HUES48 (cell line): ENCODE measurements around the gene CNTN1.
"Not testable (repeated sequence)": the region's sequence is repeated elsewhere in the genome, so short reads cannot be mapped to it uniquely, and the experiment has no call there.

Experiments
- H3K27ac ChIP-seq: one replicate; pipeline ENCODE4 v1.7.0; 2013; ENCODE audit warnings: low read depth, low read length, inconsistent platforms
- H3K27me3 ChIP-seq: 2 replicates; pipeline ENCODE4 v1.6.1; 2013; ENCODE audit warnings: mild to moderate bottlenecking, low read length; ENCODE audit not compliant: control insufficient read depth, insufficient read depth
- H3K36me3 ChIP-seq: 2 replicates; pipeline ENCODE4 v1.6.1; 2013; ENCODE audit warnings: low read length; ENCODE audit not compliant: control insufficient read depth, insufficient read depth
- H3K4me1 ChIP-seq: 2 replicates; pipeline ENCODE4 v1.6.1; 2013; ENCODE audit warnings: mild to moderate bottlenecking, low read length; ENCODE audit not compliant: control insufficient read depth, insufficient read depth
- H3K4me3 ChIP-seq: 2 replicates; pipeline ENCODE4 v1.5.1; 2013; ENCODE audit warnings: mild to moderate bottlenecking, low read depth, low read length
- H3K9ac ChIP-seq: 2 replicates; pipeline ENCODE4 v1.6.1; 2013; ENCODE audit warnings: mild to moderate bottlenecking, low read depth, low read length, moderate library complexity
- H3K9me3 ChIP-seq: 2 replicates; pipeline ENCODE4 v1.6.1; 2013; ENCODE audit warnings: low read length; ENCODE audit not compliant: control insufficient read depth, insufficient read depth

Gene CNTN1

GRCh38 chr12:40733871-40734270 is 41.6 kb downstream of the CNTN1 start:
- peak overlapping the region; percentile 7; the same call in 1 of the 2 replicates for H3K4me3 ChIP-seq
- H3K27me3 ChIP-seq, result no peaks in the 10 kb centered on the region
- H3K9ac ChIP-seq, result no peak overlapping the region
- no peaks in the 10 kb centered on the region for H3K9me3 ChIP-seq
- peaks cover 40% of the 10 kb centered on the region for H3K4me1 ChIP-seq
- peak overlapping the region; percentile 59 for H3K27ac ChIP-seq
- no peaks in the 10 kb centered on the region for H3K36me3 ChIP-seq

DNA sequence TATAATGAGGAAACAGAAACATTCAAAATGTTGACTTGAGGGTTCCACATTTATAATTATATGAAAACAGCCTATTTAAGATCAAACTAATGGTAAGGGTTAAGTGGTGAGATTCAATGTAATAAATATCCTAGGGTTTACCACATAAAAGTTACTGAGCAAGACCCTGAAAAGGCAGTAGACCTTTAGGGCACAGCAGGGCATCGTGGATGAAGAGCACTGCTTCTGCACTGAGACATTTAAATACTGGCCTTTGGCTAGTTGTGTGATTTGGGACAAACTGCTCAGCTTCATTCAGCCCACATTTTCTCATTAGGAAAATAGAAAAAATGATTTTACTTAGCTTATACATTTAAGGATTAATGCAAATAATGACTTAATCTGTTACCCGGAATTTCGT is 42.0 kb downstream of the CNTN1 start:
- H3K9me3 ChIP-seq, result no peaks in the 10 kb centered on the region
- H3K9ac ChIP-seq, result no peak overlapping the region
- H3K4me3 ChIP-seq, result peak overlapping the region; percentile 7; the same call in 1 of the 2 replicates
- H3K27me3 ChIP-seq, result no peaks in the 10 kb centered on the region
- peak overlapping the region; percentile 59 for H3K27ac ChIP-seq
- peaks cover 40% of the 10 kb centered on the region for H3K4me1 ChIP-seq
- H3K36me3 ChIP-seq, result no peaks in the 10 kb centered on the region

DNA sequence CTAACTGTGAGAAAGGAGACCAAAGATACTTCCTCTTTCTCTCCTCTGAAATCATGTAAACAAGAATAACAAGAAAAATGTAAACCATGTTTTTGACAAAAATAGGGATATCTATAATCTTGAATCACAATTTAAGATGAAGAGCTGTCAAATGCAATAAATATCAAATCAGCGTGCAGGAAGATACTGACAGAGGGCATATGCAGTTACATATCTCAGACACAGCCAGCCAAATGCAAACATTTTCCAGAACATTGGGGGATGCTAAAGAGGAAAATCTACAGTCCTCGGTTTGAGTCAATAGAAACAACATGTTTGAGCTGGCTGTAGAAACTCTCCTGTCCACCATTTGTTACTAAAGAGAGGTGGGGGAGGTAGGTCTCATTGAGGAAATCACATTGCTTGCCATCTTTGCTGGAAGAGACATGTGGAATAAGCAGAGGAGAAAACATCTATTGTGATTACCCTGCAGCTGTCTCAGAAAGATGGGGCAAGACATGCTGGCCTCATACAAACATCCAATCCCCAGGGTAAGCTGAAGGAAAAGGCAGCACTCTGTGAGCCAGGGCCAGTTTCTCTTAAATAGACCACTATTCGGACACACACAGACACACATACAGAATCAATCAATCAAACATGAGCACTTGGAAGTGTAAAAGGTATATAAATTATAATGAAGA is 43.5 kb downstream of the CNTN1 start:
- Histone ChIP-seq H3K4me1 (peaks cover 40% of the 10 kb centered on the region), H3K9ac (no peak overlapping the region), H3K4me3 (no peak overlapping the region), H3K9me3 (no peaks in the 10 kb centered on the region), H3K36me3 (no peaks in the 10 kb centered on the region), H3K27me3 (no peaks in the 10 kb centered on the region), H3K27ac (no peak overlapping the region)

DNA sequence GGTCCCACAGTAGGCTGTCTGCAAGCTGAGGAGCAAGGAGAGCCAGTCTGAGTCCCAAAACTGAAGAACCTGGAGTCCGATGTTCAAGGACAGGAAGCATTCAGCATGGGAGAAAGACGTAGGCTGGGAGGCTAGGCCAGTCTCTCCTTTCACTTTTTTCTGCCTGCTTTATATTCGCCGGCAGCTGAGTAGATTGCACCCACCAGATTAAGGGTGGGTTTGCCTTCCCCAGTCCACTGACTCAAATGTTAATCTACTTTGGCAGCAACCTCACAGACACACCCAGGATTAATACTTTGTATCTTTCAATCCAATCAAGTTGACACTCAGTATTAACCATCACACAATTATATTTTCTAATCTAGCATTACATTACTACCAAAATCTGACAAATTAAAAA is 45.2 kb downstream of the CNTN1 start:
- H3K4me3 ChIP-seq, H3K9ac ChIP-seq, H3K9me3 ChIP-seq, H3K36me3 ChIP-seq, H3K27me3 ChIP-seq, H3K27ac ChIP-seq: not testable (repeated sequence)
- peaks cover 37% of the 10 kb centered on the region for H3K4me1 ChIP-seq

GRCh38 chr12:40738856-40739255 is 46.6 kb downstream of the CNTN1 start:
- no peaks in the 10 kb centered on the region for H3K9me3 ChIP-seq
- no peak overlapping the region for H3K4me3 ChIP-seq
- H3K4me1 ChIP-seq, result peaks cover 25% of the 10 kb centered on the region
- no peaks in the 10 kb centered on the region for H3K27me3 ChIP-seq
- no peak overlapping the region for H3K9ac ChIP-seq
- no peaks in the 10 kb centered on the region for H3K36me3 ChIP-seq
- H3K27ac ChIP-seq, result no peak overlapping the region

DNA sequence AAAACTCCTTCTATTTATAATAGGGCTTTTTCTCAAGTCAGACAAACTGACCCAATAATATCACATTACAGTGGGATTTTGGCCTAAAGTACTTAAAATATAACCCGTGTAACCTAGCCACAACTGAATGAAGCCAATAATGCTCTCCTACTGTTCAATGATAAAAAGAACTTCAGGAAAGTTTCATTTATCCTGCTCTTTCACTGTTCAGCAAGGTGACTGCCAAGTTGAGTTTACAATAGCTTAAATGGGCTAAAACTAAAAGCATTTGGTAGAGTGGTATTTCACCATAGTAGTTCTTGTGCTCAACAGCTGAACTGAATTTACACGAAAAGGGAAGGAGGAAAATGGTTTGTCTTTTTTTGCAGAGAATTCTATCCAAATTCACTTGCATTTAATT is 49.8 kb downstream of the CNTN1 start:
- Histone ChIP-seq H3K27me3 (no peaks in the 10 kb centered on the region), H3K4me1 (peaks cover 12% of the 10 kb centered on the region), H3K9me3 (no peaks in the 10 kb centered on the region)

GRCh38 chr12:40745386-40745785 is 53.1 kb downstream of the CNTN1 start:
- peaks cover 22% of the 10 kb centered on the region for H3K4me1 ChIP-seq
- no peaks in the 10 kb centered on the region for H3K27me3 ChIP-seq
- H3K9me3 ChIP-seq, result no peaks in the 10 kb centered on the region
- H3K36me3 ChIP-seq, result no peaks in the 10 kb centered on the region
- no peak overlapping the region for H3K27ac ChIP-seq
- no peak overlapping the region for H3K9ac ChIP-seq
- no peak overlapping the region for H3K4me3 ChIP-seq

More for the DNA sequence above, 49.8 kb downstream of the CNTN1 start:
- Histone ChIP-seq H3K27ac (no peak overlapping the region), H3K9ac (no peak overlapping the region), H3K4me3 (no peak overlapping the region), H3K36me3 (no peaks in the 10 kb centered on the region)

GRCh38 chr12:40749863-40750262 is 57.6 kb downstream of the CNTN1 start:
- Histone ChIP-seq H3K36me3 (no peaks in the 10 kb centered on the region), H3K9ac (no peak overlapping the region), H3K4me1 (peaks cover 18% of the 10 kb centered on the region), H3K4me3 (no peak overlapping the region), H3K27me3 (no peaks in the 10 kb centered on the region), H3K9me3 (no peaks in the 10 kb centered on the region), H3K27ac (no peak overlapping the region)

DNA sequence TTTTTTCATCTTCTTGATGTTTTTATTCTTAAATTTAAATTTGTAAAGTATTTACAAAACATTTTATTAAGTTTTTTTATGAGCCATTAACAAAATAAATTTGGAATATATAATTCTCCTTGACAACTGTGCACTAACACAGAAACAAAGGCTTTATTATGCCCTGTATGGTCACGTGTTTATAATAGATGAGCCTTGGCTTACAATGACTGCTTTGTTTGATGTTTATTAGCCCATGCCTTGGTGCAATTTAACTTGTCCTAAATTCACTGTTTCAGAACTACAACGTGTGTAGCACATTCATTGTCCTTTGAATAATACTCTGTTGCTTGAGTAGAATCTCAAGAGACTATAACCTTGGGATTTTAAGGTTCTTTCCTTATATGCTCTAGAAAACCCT is 59.8 kb downstream of the CNTN1 start:
- H3K4me1 ChIP-seq, result peaks cover 10% of the 10 kb centered on the region
- H3K36me3 ChIP-seq, result no peaks in the 10 kb centered on the region
- H3K27ac ChIP-seq, result no peak overlapping the region
- no peaks in the 10 kb centered on the region for H3K9me3 ChIP-seq
- H3K4me3 ChIP-seq, result no peak overlapping the region
- H3K27me3 ChIP-seq, result no peaks in the 10 kb centered on the region
- H3K9ac ChIP-seq, result no peak overlapping the region

DNA sequence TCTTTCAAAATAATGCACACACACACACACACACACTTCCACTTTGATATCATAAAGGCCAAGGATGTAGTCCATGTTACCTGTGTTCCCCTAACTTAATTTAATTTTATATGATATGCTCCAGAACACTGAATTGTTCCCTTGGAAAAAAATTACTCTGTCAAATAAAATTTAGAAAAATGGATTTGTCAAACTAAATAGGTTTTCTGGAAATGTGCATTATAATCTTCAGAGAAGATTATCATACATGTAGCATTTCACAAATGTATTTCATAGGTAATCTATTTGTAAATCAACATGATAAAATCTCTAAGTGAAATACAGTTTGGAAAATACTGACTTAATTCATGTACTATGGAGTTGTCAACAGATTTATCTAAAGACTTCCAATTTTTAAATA is 68.6 kb downstream of the CNTN1 start:
- Histone ChIP-seq H3K9ac (no peak overlapping the region), H3K36me3 (no peaks in the 10 kb centered on the region), H3K4me3 (no peak overlapping the region), H3K27ac (no peak overlapping the region), H3K9me3 (peaks cover 4% of the 10 kb centered on the region; the same call in 1 of the 2 replicates), H3K27me3 (no peaks in the 10 kb centered on the region), H3K4me1 (no peaks in the 10 kb centered on the region)

- Histone ChIP-seq H3K4me3 (no peak overlapping the region), H3K9ac (no peak overlapping the region), H3K27me3 (no peaks in the 10 kb centered on the region), H3K9me3 (peaks cover 4% of the 10 kb centered on the region; the same call in 1 of the 2 replicates), H3K36me3 (no peaks in the 10 kb centered on the region), H3K27ac (no peak overlapping the region), H3K4me1 (no peaks in the 10 kb centered on the region)
These were observed 69.8 kb downstream of the CNTN1 start for GRCh38 chr12:40762072-40762471.
